ENCODE measurements around the gene PRKN.

PRKN gene

GRCh38 chr6:162377735-162378134 lies 349.8 kb downstream of the PRKN start:
- no peak for DNase-seq (ENCODE audit: low read depth)

- no peak for DNase-seq (ENCODE audit: low read depth)
Measured at GRCh38 chr6:162373868-162374267, 353.7 kb downstream of the PRKN start.

- no peak for DNase-seq (ENCODE audit: low read depth)
Measured at GRCh38 chr6:162373192-162373591, 354.4 kb downstream of the PRKN start.

GRCh38 chr6:162372106-162372505 lies 355.5 kb downstream of the PRKN start:
- DNase-seq (ENCODE audit: low read depth) = no peak

GRCh38 chr6:162371121-162371520 lies 356.4 kb downstream of the PRKN start:
- DNase-seq (ENCODE audit: low read depth) = peak; percentile 7

- no peak for DNase-seq (ENCODE audit: low read depth)
Measured at GRCh38 chr6:162369091-162369490, 358.5 kb downstream of the PRKN start.

GRCh38 chr6:162364488-162364887 lies 363.1 kb downstream of the PRKN start:
- DNase-seq (ENCODE audit: low read depth) = no peak

- peak; percentile 32 for DNase-seq (ENCODE audit: low read depth)
Measured at GRCh38 chr6:162363757-162364156, 363.8 kb downstream of the PRKN start.

GRCh38 chr6:162360901-162361567 lies 366.5 kb downstream of the PRKN start:
- no peak for DNase-seq (ENCODE audit: low read depth)

- DNase-seq (ENCODE audit: low read depth) = no peak
Measured at GRCh38 chr6:162358625-162359024, 368.9 kb downstream of the PRKN start.

GRCh38 chr6:162345051-162345511 lies 382.5 kb downstream of the PRKN start:
- peak; percentile 46 for DNase-seq (ENCODE audit: low read depth)

- DNase-seq (ENCODE audit: low read depth) = no peak
Measured at GRCh38 chr6:162344646-162345010, 382.9 kb downstream of the PRKN start.

- DNase-seq (ENCODE audit: low read depth) = peak; percentile 11
Measured at GRCh38 chr6:162343936-162344645, 383.5 kb downstream of the PRKN start.

GRCh38 chr6:162343198-162343935 lies 384.2 kb downstream of the PRKN start:
- peak; percentile 13 for DNase-seq (ENCODE audit: low read depth)

GRCh38 chr6:162337412-162337811 lies 390.2 kb downstream of the PRKN start:
- no peak for DNase-seq (ENCODE audit: low read depth)

- DNase-seq (ENCODE audit: low read depth) = no peak
Measured at GRCh38 chr6:162336359-162336758, 391.2 kb downstream of the PRKN start.

GRCh38 chr6:162332365-162332764 lies 395.2 kb downstream of the PRKN start:
- no peak for DNase-seq (ENCODE audit: low read depth)

- no peak for DNase-seq (ENCODE audit: low read depth)
Measured at GRCh38 chr6:162331911-162332310, 395.7 kb downstream of the PRKN start.

- peak; percentile 41 for DNase-seq (ENCODE audit: low read depth)
Measured at GRCh38 chr6:162325826-162326225, 401.7 kb downstream of the PRKN start.

GRCh38 chr6:162325051-162325450 lies 402.5 kb downstream of the PRKN start:
- DNase-seq (ENCODE audit: low read depth) = no peak

- no peak for DNase-seq (ENCODE audit: low read depth)
Measured at GRCh38 chr6:162315291-162315690, 412.3 kb downstream of the PRKN start.

- peak; percentile 11 for DNase-seq (ENCODE audit: low read depth)
Measured at GRCh38 chr6:162313922-162314660, 413.5 kb downstream of the PRKN start.

Data from ELR (cell line).